AG10803 (cell line): ENCODE data around the gene KLHDC3.
A peak's percentile ranks its signal among the peaks of the same experiment; 100 is the strongest.

ENCODE experiments used
- DNase-seq: peaks from one replicate; pipeline ENCODE4 v3.0.0; 2010; ENCODE audit warnings: low read depth
- H3K4me3 ChIP-seq: 2 replicates; pipeline ENCODE4 v1.5.1; 2011; ENCODE audit warnings: mild to moderate bottlenecking, low read length, control low read depth
- TF ChIP-seq, protein P1 (sequence below): conservative IDR thresholded peaks from 2 replicates; pipeline ENCODE4 v1.5.1; 2011; ENCODE audit warnings: mild to moderate bottlenecking, low read length, control low read depth, inconsistent platforms

KLHDC3 gene

DNA sequence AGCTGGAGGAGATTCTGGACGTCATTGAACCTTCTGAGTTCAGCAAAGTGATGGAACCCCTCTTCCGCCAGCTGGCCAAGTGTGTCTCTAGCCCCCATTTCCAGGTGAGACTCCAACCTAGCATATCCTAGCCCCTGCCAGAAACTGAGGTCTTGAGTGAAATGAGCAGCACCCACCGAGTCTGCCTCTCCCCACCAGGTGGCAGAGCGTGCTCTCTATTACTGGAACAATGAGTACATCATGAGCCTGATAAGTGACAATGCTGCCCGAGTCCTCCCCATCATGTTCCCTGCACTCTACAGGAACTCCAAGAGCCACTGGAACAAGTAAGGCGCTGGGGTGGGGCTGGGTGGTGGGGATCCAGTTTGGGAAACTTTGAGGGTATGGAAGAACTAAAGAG lies 4.9 kb upstream of the KLHDC3 start:
- DNase-seq: peak; percentile 40
- no peak overlapping the region for H3K4me3 ChIP-seq
- TF ChIP-seq, protein P1, sequence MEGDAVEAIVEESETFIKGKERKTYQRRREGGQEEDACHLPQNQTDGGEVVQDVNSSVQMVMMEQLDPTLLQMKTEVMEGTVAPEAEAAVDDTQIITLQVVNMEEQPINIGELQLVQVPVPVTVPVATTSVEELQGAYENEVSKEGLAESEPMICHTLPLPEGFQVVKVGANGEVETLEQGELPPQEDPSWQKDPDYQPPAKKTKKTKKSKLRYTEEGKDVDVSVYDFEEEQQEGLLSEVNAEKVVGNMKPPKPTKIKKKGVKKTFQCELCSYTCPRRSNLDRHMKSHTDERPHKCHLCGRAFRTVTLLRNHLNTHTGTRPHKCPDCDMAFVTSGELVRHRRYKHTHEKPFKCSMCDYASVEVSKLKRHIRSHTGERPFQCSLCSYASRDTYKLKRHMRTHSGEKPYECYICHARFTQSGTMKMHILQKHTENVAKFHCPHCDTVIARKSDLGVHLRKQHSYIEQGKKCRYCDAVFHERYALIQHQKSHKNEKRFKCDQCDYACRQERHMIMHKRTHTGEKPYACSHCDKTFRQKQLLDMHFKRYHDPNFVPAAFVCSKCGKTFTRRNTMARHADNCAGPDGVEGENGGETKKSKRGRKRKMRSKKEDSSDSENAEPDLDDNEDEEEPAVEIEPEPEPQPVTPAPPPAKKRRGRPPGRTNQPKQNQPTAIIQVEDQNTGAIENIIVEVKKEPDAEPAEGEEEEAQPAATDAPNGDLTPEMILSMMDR: peak; percentile 54

DNA sequence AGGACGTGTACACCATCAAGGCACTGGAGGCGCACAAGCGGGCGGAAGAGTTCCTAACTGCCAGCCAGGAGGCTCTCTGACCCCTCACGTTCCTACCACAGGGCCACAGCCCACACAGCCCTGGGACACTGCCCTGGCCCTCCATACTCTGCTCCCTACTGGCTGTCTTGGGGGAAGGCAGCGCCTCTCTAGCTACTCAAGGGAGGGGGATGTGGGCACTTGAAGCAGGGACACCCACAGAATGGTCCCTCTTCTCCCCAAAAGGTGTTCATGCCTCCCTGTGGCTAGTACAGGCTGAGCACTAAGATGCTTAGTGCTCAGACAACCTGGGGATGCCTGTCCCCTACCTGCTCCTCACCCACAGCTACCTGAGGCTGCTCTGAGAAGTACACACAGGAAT lies 2.8 kb upstream of the KLHDC3 start:
- TF ChIP-seq, protein P1: no peak
- DNase-seq: no peak
- no peak overlapping the region for H3K4me3 ChIP-seq

DNA sequence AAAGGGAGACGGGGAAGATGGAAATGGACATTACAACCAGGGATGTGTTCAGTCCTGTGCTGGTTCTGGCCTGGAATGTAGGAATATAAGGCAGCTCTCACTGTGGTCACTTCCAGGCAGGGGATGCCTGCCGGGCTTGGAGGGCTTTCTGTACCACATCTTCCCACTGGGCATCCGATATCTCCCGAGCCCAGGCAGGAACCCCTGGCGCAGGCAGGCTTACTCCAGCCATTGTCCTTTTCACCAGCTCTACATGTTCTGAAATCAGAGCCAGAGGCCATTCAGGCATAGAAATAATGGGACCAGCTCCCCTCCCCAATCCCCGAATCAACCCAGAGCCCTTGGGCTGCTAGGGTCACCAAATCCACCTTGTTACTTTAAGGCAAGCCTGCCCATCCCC lies 1.7 kb upstream of the KLHDC3 start:
- TF ChIP-seq, protein P1: no peak
- no peak for DNase-seq
- H3K4me3 ChIP-seq: peak overlapping the region; percentile 77

DNA sequence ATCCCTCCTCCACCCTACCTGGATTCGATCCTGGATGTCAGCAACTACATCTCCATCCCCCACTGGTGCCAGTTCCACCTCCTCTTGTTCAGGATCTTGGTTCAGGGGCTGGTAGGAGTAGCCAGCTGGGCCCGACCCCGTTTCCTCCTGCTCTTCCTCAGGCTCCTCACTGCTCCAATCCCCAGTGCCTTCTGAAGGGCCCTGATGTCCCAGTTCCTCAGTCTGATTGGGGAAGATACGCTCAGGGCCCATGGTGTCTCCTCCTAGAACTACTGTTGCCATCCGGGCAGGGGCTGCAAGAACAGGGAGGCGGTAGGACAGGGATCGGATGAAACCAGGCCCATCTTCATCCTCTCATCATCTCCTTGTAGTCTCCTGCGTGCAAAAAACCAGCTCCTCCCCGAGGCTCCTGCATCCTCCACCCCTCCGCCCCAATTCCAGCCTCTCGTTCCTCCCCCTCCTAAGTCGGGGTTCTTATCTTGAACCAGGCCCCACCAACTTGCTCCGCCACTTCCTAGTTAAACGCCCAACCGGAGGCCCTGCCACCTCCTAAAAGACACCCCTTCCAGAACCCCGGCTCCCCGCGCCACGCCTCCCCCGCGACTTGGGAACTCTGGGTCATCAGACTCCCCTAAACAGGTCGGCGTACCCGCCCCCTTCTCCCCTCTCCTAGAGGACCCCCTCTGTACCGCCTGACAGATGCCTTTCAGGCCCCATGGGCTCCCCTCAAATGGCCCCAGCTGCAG lies 779 bp upstream of the KLHDC3 start:
- peak; percentile 36 for DNase-seq
- TF ChIP-seq, protein P1: no peak
- H3K4me3 ChIP-seq: peak overlapping the region; percentile 77

DNA sequence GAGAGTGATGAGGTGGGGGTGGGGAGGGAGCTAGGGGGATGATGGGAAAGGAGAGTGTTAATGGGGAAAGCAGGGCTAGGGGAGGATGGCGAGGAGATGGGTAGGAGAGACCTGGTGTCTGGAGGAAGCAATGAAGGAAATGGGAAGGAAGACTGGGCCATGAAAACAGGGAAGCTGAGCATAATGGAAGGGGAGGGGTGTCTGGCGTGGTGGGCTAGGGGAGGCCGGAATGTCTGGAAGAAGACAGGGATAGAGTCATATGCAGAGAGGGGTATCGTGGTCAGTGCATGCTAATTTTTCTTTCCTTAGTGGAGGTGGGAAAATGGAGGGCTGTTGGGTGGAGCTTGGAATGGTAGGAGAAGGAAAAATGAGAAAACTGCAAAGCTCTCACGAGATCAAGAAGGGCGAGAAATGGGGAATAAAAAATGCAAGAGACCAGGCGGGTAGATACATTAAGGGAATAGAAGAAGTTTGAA lies 423 bp downstream of the KLHDC3 start:
- DNase-seq: peak; percentile 49
- H3K4me3 ChIP-seq: peak overlapping the region; percentile 81
- TF ChIP-seq, protein P1: no peak

DNA sequence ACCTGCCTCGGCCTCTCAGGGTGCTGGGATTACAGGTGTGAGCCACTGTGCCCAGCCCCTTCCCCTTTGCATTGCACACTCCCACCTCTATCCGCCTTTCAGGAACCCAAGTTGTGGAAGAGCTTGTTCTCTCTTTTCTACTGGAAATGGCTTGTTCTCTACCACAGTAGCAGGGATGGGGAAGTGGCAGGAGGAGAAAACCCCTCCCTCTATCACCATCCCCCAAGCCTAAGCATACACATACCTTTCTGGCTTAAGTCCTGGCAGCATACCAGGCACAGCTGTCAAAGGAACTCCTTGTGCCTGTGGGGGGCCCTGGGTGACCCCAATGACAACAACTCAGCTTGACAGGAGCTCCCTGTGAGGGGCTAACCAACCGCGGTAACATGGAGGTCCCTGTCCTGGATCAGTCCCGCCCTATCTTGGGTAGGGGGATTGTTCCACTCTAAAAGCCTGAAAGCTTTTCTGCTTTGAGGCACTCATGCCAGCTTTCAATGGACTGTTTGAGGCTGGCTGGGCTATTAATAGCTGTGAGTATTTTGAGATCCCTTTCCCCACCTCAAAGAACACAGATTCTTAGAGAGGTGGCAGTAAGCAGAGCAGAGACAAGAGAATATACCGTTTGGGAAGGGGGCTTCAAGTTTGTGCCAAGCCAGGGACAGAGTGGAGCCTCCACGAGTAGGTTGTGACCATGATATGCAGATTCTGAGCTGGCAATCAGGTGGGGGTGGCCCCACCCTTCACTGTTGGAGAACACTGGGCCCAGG lies 2.3 kb downstream of the KLHDC3 start:
- DNase-seq: no peak
- peak overlapping the region; percentile 13 for H3K4me3 ChIP-seq
- TF ChIP-seq, protein P1: no peak
